NCI-H1930 (cell line): Measurements from ENCODE around the gene OR2AJ1.
A peak's percentile ranks its signal among the peaks of the same experiment; 100 is the strongest.

Source experiments
- DNase-seq, 2 experiments: peaks; one replicate each; lab custom pipeline; 2025; lab: John Stamatoyannopoulos, UW

Gene OR2AJ1, protein sequence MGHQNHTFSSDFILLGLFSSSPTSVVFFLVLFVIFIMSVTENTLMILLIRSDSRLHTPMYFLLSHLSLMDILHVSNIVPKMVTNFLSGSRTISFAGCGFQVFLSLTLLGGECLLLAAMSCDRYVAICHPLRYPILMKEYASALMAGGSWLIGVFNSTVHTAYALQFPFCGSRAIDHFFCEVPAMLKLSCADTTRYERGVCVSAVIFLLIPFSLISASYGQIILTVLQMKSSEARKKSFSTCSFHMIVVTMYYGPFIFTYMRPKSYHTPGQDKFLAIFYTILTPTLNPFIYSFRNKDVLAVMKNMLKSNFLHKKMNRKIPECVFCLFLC

DNA sequence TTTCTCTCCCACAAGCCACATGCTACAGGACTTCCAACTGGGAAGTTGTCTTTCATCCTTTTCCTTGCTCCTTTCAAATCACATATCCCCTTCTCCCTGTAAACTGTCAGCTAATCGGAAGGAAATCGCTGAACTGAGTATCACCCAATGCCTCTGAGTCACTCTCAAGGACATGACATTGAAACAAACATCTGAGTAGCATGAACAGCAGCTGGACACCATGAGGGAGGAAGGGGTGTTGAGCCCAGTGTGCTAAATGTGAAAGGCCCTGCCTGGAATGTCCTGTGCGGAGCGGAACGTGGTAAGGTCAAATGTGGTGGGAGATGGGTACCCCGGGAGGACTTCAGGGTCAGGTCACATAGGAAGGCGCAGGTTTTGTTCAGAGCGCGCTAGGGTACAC is at the start of gene OR2AJ1:
TSS of gene OR2AJ1 (plus strand) at position 22 of the 400 bp plus-strand sequence. CDS start 8,880 bp downstream, outside the sequence.
- no peak for DNase-seq

DNA sequence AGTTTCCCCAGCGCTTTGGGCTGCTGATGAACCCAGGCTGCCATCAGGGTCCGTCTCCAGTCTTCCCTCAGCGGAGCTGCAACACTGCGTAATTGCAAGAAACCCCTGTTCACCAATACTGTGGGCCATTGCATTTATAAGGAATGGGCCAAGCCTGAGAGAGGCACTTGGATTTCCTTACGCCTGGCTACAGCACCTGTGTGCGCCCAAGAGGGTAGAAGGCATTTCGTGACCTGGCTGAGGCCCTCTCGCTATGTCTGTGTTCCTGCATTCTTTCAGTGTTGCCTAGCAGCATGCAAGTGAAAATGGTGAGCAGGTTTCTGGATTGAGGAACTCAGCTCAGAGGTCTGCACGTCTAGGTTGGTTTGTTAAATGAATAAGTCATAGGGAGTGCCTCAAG is 41.3 kb upstream of the OR2AJ1 start:
- DNase-seq: no peak

DNA sequence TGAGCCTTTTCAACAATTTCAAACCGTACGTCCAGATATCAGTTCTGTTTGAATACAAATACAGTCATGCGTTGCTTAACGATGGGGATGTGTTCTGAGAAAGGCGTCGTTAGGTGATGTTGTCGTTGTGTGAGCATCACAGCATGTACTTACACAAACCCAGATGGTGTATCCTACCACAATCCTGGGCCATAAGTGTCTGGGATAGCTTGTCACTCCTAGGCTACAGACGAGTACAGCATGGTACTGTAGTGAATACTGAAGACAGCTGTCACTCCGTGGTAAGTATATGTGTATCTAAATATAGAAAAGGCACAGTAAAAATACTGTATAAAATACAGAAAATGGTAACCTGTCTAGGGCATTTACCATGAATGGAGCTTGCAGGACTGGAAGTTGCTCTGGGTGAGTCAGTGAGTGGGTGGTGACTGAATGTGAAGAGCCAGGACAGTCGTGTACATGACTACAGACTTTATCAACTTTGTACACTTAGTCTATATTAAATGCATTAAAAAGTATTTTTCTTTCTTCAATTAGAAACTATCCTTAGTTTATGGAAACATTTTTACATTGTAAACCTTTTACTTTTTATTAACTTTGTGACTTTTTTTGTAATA is 39.8 kb upstream of the OR2AJ1 start:
- DNase-seq: no peak

DNA sequence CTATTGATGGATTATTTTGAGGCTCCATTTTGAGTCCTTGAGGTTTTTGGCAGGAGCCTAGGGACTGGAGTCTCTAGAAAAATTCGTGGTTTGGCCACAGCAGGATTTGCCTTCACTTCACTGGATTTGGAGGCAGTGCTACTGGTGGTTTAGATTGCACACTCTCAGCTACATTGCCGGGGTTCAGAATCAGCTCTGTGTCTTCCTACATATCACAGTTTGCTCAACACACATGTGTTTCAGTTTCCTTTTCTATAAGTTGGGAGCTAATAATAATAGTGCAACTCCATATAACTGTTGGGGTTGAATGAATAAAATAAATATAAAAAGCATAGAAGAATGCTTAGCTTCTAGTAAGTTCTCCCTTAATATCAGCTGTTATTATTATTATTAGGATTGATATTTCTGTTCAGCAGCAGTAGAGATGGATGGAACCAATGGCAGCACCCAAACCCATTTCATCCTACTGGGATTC is 29.5 kb upstream of the OR2AJ1 start, which contains the start of gene OR2W3:
TSS of gene OR2W3 (plus strand) at position 425 of the 475 bp plus-strand sequence. CDS start at position 425, 0 bp downstream.
- DNase-seq: no peak

DNA sequence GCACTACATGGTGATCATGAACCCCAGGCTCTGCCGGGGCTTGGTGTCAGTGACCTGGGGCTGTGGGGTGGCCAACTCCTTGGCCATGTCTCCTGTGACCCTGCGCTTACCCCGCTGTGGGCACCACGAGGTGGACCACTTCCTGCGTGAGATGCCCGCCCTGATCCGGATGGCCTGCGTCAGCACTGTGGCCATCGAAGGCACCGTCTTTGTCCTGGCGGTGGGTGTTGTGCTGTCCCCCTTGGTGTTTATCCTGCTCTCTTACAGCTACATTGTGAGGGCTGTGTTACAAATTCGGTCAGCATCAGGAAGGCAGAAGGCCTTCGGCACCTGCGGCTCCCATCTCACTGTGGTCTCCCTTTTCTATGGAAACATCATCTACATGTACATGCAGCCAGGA is 28.7 kb upstream of the OR2AJ1 start:
- no peak for DNase-seq

DNA sequence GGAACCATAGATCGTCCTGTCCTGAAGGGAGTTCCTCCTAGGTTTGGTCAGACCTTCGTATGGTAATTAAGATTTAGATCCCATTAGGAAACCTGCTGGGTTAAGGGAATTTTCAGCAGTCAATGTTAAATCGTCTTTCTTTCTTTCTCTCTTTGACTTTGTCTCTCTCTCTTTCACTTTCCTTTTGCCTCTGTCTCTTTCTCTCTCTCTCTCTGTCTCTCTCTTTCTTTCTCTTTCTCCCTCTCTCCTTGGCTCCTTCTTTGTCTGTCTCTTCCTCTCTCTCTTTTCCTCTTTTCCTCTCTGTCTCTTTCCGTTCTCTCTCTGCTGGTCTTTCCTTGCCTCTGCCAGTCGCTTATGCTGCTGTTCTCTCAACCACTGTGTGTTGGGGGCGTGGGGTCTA is 20.6 kb upstream of the OR2AJ1 start:
- DNase-seq: no peak

DNA sequence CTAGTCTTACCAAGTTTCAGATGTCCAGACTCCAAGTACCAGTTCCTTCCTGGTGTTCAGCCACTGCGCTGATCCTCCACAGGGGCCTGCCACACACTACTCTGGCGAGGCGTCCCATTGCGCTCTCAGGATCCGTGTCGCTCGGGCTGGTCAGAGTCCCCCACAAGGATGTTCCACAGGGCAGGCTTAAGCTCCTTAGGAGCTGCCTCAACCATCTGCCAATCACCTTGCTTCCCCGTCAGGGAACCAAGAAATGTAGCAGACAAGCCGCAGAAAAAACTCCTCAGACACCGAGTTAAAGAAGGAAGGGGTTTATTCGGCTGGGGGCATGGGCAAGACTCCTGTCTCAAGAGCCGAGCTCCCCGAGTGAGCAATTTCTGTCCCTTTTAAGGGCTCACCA is 19.5 kb upstream of the OR2AJ1 start:
- no peak for DNase-seq

DNA sequence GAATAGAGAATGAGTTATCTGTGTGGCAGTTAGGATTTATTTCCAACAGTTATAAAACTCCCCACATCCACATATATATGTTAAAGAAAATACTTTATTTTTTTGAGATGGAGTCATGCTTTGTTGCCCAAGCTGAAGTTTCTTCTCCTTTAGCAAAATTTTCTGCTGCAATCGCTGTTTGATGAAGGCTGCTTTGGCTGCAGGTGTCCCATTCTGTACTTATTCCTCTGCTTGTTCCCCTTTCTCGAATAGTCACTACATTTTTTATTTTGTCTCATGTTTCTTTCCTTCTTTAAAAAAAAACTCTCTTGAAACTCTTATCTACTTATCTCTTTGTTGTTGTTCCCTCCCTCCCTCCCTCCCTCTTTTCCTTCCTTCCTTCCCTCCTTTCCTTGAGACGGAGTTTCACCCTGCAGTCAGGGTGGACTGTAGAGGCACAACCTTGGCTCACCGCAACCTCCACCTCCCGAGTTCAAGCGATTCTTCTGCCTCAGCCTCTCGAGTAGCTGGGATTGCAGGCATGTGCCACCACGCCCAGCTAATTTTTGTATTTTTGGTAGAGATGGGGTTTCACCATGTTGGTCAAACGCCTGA is 18.7 kb upstream of the OR2AJ1 start:
- no peak for DNase-seq

DNA sequence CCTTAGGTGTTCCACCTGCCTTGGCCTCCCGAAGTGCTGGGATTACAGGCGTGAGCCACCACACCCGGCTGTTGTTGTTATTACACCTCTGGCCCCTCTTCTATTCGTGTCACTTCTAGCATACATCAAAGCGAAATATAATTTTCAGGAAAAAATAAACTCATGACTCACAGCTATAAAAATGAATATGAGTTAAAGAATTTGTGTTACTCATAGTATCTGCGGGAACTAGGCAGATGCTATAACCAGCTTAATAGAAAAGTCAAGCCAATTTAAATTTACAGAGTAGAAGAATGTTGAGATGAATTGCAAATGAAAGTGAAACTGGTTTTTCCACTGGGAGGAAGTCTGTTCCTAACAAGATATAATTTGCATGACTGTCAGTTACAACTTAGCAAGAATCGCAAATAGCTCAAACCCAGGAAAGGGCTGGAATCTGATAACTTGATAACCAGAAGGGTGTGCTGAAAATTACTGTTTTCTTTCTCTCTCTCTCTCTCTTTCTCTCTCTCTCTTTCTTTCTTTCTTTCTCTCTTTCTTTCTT is 18.1 kb upstream of the OR2AJ1 start:
- no peak for DNase-seq

DNA sequence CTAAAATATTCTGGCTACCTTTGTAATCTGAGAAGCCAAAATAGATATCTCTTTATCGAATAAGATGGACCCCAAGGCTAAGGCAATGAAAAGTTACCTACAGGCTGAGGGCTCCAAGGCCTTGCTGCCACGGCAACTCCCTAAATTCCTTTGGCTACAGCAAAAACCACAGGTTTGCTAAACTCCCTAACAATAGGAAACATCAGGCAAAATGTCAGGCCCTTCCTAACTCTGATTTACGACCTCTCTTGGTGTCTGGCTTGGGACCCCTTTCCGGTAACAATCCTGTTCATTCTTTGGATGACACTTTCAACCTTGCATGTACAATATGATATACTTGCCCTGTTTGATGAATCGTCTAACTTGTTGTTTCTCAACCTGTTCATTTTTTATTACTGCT is 15.9 kb upstream of the OR2AJ1 start:
- no peak for DNase-seq

DNA sequence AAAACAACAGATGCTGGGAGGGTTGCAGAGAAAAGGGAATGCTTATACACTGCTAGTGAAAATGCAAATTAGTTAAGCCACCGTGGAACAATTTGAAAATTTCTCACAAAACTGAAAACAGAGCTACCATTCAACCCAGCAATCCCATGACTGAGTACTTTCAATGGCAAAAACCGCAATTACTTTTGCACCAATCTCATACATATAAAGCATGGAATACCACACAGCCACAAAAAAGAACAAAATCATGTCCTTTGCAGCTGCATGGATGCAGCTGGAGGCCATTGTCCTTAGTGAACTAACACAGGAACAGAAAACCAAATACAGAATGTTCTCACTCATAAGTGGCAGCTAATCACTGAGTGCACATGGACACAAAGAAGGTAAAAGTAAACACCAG is 10.9 kb upstream of the OR2AJ1 start:
- DNase-seq: peak; percentile 4 to 39

DNA sequence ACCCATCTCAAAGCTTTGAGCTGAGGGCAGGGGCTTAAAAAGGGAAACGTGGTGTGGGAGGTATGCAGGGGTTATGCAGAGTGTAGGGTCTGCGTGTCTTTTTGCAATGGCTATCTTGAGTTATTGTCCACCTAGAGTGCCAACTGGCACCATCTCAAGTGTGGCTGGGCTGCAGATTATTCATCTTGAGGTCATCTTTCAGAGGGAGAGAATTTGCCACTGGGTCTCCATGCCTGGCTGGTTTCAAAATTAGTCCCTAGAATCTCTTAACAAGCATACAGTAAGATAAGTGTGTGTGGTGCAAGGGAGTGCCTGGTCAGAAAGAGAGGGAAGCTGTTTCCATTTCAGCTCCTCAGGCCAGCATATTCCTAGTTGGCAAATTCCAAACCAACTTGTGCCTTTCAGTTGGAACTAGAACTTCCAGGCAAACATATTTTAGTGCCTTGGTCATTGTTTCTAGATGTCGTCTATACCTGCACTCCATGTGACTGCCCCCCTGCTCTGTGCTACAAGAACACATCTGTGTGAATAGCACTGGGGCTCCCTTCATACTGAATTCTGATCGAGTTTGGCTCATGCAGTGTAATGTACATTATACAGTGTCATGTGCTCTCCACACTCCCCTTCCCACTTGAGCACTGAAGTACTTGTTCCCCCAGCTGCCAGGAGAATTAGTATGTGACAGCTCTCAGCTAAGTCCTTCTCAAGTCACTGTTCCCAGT is 9.6 kb upstream of the OR2AJ1 start:
- DNase-seq: no peak

DNA sequence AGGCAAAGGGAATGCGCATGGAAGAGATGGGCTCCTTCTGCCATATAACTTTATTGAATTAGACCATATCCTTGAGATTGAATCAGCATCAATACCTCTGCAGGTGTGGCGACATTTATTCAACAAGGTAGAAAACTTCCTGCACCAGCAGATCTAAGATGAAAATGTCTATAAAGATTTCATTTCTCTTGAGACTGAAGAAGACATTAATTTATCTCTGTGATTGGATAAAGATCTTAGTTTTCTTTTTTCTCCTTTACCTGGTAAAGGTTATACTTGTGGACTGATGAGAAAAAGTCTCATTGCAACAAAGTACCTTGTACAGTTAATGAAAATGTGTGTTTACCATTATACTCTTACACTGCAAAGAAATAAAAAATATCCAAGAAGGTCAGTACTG is 4.7 kb upstream of the OR2AJ1 start, which contains the start of gene OR2T8:
TSS of gene OR2T8 (plus strand) at position 301 of the 400 bp plus-strand sequence. CDS start 766 bp downstream, outside the sequence.
- DNase-seq: no peak

DNA sequence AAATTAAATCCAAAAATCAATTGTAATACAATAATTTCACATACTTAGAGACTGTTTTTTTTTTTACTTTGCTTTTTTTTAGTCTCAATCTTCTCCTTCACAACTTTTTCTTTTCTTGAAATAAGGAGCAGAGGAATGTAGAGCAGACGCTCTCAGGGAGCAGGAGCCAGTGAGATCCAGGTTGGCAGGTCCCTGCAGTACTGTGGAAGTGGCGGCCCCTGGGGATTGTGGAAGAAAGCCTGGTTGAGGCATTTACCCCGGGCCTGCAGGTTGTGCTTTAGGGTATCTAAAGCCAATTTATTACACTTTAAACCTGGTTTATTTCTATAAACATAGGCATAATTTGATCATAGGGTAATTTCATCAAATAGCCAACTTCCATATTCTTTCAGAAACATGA is 748 bp upstream of the OR2AJ1 start:
- no peak for DNase-seq

DNA sequence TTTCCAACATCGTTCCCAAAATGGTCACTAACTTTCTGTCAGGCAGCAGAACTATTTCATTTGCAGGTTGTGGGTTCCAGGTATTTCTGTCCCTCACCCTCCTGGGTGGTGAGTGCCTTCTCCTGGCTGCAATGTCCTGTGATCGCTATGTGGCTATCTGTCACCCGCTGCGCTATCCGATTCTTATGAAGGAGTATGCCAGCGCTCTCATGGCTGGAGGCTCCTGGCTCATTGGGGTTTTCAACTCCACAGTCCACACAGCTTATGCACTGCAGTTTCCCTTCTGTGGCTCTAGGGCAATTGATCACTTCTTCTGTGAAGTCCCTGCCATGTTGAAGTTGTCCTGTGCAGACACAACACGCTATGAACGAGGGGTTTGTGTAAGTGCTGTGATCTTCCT is 9.3 kb downstream of the OR2AJ1 start:
- no peak for DNase-seq

DNA sequence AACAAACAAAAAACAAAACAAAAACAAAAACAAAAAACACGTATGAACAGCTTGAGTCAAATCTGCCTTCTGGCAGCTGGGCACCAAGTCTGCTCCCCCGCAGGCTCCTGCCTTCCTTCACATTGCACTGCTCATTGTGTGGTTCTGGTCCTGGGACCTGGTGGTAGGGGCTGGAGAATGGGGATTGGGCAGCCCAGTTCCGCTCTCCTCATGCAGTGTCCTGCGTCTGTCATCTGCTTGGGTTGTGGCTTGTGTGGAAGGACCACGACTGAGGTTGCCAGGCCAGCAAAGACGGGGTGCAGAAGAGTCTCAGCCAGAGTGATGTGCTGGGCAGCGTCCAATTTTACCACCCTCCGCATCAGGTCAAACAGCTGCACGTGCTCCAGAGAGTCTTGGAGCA is 11.1 kb downstream of the OR2AJ1 start:
- DNase-seq: no peak

DNA sequence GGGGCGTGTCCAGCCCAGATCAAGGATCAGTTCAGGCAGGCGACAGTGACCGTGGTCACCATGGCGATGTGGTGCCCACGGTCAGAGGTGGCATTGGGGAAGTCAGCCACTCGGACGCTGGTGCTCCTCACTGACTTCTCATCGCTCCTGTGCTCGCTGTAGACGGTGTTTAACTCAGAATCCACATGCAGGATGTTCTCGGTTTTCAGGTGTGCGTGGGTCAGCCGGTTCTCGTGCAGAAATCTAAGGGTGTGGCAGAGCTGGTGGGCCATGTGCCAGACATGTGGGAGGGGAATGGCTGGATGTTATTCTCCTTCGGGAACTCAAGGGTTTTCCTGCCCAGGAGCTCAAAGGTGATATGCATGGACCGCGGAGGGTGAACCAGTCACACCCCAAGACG is 11.7 kb downstream of the OR2AJ1 start:
- no peak for DNase-seq

DNA sequence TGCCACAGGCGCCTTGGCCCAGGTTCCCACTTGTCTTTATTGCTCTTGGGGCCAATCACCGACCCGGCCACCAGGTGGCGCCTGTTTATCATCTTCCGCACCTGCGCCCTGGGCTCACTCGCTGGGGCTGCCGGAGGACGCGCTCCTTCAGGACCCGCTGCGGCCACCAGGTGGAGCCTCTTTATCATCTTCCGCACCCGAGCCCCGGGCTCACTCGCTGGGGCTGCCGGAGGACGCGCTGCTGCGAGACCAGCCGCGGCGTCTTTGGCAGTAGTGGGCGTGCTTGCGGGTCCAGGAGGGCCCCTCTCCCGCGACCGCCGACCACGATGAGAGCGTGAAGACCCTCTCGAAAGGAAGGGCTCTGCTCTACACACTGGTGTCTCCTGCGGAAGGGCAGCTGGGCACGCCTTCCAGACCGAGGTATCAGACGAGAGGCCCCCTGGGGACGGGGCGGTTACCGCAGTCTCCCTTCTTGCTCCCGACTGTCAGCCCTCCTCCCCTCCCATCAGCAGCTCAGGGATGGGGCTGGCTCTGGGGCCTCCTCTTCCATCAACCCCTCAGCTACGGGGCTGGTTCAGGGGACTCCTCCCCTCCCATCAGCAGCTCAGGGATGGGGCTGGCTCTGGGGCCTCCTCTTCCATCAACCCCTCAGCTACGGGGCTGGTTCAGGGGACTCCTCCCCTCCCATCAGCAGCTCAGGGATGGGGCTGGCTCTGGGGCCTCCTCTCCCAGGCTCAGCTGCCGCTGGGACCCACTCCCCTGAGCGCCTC is 12.5 kb downstream of the OR2AJ1 start:
- peak; percentile 90 to 92 for DNase-seq

DNA sequence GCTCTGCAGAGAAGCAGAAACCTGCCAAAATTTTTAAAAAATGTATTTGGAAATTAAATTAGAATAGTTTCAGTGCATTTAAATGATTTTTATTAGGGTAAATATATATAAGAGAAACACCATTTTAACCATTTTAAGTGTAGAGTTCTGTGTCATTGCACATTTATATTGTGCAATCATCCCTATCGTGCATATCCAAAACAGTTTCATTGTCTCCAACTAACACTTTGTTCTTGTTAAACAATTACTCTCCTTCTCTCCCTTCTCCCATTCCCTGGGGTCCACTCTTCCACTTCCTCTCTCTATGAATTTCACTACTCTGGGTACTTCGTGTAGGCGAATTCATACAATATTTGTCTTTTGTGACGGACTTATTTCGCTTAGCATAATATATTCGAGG is 17.9 kb downstream of the OR2AJ1 start:
- DNase-seq: no peak

DNA sequence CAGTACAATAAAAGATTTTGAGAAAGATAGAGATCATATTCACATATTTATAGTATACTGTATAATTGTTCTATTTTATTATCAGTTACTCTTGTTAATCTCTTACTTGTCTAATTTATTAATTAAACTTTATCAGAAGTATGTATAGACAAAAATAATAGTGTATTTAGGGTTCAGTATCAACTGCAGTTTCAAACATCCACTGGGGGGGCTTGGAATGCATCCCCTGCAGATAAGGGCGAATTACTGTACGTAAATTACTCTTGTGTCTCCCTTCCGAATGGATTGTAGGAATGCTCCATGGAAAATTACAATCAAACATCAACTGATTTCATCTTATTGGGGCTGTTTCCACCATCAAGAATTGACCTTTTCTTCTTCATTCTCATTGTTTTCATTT is 23.9 kb downstream of the OR2AJ1 start, which contains the start of gene OR2L8:
TSS of gene OR2L8 (plus strand) at position 301 of the 400 bp plus-strand sequence. CDS start at position 301, 0 bp downstream.
- no peak for DNase-seq

DNA sequence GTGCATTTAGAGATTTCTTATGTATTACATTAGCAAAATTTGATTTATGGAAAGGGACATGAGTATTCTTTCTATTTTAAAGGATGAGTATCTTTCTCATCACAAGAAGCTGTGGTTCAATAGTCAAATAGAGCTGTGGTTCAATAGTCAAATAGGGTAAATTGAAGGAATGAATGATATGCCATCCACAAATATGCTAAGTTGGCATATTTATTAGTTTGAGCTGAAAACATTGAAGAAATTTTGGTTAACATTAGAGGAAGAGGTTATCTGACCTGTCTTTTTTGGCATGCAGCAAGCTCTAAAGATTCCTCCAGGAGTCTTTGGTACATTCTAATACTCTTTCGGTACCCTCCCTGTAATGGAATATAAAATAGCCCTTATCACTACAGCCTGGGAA is 28.7 kb downstream of the OR2AJ1 start:
- DNase-seq: no peak
